Measurements from ENCODE around the gene CARMIL1. TPM values are rescaled to one million over a fixed set of nuclear protein-coding genes. Genes with fewer than 3 reads are reported as not detected.

The CARMIL1 gene
- 5.5 and 5.6 TPM in 2 replicates for total RNA-seq (2014; rRNA removed)
- 4.3 TPM for polyA plus RNA-seq (2012)

DNA sequence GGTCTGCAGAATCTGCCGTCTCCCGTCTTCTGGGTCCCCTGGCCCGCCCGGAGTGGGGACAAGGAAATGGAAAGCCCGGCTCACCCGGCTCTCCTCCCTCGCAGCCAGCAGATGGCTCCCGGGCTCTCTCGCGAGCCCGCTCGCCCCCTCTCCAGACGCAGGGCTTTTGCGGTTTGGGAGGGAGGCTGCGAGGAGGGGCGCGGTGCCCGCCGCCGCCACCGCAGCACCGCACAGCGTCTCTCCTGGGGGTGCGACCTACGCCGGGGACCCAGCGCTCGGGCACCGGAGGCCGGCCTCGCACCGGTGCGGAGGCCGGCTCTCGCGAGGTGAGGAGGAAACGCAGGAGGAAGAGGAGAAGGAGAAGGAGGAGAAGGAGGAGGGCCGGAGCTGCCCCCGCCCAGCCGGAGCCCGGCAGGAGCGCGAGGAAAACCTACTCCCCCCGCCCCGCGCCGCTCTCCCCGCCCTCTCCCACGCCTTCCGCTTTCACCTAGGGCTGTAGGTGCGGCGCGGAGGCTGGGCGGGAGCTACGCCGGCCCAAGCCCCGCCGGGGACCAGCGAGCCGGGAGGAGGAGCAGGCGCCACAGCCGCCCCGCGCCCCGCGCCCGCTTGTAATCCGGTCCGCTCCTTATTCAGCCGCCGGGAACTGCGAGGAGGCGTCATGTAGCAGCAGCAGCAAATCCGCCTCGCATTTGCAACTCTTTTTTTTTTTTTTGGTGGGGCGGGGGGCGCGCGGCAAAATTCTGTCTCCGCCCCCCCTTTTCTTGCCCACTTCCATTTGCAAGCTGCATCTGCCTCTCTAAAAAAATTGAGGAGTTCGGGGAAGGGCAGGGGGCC, at the start of gene CARMIL1:
TSS of gene CARMIL1 (plus strand) at position 461 of the 834 bp plus-strand sequence. CDS start 422 bp downstream, outside the sequence.
- peak; percentile 68 for DNase-seq (ENCODE audit: low read depth)

DNA sequence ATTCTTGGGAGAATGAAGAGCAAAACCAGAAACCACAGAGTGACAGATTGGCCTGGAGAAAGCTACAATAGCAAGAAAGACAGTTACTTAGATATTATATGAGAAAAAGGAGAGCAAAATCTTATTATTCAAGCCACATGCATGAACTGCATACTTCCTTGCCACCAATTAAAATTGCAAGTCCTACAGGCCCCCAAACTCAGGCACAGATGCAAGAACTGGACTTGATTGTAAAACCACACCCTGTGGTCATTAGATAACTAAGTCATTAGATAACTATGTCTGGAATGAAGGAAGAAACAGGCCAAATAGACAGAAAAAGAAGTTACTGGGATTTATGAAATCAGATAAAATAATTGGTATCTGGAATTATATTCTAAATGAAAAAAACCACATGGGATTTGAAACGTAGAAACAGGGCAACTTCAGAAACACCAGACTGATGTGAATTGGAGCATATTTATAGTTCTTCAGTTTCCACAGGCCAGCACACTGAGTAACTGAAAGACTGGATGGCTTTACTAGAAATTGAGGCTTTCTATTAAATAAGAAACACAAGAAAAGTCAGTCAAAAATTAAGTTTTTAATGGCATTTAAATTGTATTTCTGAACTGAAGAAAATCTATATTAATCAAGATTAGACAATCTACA, 49.4 kb upstream of the CARMIL1 start:
- peak; percentile 83 for DNase-seq (ENCODE audit: low read depth)

DNA sequence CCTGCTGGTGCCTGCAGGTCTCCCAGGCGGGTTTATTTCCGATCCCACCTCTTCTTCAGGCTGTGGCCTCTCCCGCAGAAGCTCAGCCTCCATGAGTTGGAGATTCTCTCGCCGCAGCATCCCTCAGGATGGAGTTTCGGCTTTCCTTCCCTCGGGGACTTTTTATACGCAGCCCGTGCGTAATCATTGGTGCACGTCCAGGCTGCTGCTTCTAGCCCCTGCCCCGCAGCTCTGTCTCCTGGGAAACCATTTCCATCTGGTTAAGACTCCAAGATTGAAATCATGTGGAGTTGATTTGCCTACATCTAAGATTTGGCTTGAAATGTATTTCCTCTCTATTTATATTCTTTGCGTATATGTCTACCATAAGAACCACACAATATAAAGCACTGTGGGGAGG, 46.7 kb upstream of the CARMIL1 start:
- DNase-seq (ENCODE audit: low read depth): no peak

DNA sequence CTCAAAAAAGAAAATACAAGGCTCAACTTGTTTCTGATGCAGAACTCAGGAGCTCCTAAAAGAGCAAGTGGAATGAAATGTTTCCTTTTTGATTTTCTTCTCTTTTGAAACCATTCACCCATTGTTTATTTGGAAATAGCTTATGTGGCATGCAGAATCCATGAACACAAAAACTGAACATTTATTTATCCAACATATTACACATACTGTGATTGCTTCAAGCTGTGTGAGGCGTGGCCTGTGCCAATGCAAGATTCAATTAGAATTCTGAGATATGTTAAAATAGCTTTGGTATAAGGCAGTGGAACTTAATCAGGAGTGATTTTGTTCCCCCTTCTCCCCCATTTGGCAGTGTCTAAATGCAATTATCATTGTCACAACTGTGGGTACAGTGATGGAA, 45.9 kb upstream of the CARMIL1 start:
- DNase-seq (ENCODE audit: low read depth): no peak

DNA sequence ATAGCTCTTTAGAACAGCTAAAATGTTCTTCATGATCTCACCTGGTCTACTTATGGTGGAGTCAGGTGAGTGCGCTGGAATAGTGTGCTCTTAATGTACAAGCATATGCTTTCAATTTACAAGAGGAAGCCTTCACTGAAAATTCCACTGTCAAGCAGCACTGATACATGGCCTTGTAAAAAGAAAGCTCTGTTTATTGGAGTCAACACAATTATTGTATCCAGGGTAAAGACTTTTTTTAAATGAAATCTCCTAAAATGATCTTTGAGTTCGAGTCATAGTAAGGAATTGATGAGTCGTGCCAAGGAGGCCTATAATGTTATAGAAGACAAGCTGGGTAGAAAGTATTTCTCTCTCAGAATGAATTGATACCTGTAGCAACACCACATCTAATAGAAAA, 41.6 kb upstream of the CARMIL1 start:
- no peak for DNase-seq (ENCODE audit: low read depth)

DNA sequence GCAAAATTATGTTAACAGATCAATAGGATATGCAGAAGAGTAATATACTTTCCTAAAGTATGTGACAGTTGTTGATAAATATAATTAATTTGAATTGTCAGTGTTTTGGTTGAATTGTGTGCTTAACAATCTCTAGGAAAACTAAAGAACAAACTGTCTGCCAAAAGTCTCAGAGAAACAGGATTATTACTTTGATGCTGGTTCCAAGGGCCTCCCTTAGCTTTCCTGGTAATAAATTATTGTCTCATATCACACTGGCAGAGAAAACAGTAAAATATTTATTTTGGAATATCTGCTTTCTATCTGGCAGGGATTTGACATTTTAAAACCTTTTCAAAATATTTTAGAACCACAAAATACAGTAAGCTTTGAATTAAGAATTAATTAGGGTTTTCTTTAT, 40.1 kb upstream of the CARMIL1 start:
- DNase-seq (ENCODE audit: low read depth): no peak

DNA sequence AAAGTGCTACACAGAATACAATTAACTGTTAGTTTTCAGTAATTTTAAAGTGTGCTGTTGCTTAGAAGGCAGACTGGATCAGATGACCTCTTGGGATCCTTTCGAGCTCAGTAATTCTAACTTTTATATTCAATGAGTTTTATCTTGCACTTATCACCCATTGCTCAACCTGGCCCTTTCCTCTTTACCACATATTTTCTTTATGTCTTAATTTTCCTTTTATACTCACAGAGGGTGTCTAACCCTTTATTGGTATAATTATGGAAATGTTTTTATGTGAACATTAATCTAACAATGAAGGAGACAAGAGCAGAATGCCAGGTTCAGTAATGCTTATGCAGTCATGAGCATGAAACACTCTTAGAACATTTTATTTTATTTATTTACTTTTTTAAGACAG, 39.7 kb upstream of the CARMIL1 start:
- DNase-seq (ENCODE audit: low read depth): no peak

DNA sequence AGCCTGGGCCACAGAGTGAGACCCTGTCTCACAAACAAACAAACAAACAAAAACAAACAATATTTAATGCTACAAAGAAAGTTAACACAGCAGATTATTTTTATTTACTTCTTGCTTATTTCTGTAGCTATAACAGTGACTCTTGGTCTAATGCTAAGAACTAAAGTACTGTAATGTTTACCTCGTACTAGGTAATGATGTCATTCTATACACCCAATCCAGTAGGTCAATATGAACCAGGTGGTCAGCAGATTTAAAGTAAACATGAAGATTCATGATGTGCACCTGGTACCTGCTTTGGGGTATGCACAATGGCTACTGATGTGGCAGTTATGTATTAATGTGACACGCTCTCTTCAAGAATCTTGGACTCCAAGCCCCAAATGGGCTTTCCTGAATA, 36.6 kb upstream of the CARMIL1 start:
- DNase-seq (ENCODE audit: low read depth): no peak

DNA sequence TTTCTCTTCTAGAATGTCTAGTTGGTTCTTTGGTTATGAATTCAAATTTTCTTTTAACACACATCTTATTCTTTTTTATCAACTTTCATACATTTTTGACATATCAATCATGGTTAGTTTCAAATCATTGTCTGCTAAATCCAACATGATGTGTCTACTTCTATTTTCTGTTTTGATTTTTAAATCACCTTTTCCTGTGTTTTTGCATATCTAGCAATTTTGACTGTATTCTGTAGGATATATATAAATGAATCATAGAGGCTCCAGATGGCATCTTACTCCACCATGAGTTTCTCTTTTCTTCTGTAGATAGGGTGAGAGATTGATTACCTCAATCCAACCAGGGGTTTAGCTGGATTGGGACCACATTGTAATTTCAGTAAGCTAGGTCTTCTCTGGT, 34.3 kb upstream of the CARMIL1 start:
- no peak for DNase-seq (ENCODE audit: low read depth)

DNA sequence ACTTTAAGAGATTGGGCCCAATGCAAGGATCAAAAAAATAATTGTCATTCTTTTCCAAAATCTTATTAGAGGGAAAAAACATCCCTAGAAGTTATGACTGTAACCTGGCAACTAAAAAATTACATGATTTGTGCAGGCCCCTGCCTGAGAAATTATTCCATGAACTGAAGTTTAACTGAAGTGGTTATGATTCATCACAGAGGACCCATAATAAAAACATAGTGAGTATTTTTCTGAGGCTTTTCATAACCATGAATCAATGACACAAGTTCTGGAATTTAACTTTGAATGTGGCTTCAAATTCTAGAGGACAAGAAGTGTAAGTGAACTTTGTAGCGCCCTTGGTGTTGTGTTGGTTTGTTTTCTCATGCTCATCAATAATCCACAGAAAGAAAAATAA, 31.1 kb upstream of the CARMIL1 start:
- DNase-seq (ENCODE audit: low read depth): peak; percentile 91

DNA sequence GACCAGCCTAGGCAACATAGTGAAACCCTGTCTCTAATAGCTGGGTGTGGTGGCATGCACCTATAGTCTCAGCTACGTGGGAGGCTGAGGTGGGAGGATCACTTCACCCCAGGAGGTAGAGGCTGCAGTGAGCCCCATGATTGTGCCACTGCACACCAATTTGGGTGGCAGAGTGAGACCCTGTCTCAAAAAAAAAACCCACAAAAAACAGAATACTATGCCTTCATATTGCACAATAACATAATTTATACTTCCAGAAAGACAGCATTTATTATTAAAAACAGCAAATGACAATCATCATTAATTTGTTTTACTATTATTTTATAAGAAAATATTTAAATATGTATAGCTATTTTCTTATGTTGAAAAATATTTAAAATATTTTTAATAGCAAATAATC, 30.0 kb upstream of the CARMIL1 start:
- DNase-seq (ENCODE audit: low read depth): no peak

DNA sequence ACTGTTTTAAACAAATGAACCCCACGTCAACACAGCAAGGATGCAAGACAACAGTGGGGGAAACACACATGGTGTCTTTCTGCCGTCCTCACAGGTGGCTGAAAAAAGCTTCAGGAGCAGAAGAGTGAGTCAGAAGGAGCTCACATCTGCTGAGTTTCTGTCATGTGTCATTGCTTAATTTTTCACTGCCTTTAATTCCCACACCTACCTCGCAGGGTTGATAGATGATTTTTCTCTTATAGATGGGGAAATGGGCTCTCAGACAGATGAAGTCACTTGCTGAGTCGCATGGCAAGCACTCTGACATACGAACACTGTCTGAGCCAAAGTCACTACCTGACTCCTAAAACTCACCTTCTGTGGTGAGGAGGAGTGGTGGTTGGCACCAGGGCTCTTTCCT, 28.3 kb upstream of the CARMIL1 start:
- peak; percentile 65 for DNase-seq (ENCODE audit: low read depth)

DNA sequence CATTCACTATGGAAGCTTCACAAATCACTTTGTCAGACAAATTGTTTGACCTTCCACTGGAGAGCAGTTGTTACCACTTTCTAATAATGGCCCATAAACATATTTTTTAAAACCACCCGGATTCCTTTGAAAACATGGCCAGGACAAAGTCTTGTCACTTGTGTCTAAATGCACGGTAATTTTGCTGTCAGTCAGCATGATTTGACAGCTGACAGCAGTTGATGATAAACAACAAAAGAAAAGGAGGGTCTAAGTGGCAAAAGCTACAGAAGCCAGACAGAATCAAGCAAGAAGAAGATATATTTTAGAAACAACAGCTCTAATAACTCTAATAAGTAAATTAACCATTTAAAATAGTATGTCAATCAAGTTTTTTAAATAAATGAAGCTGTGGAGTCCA, 27.7 kb upstream of the CARMIL1 start:
- DNase-seq (ENCODE audit: low read depth): no peak

DNA sequence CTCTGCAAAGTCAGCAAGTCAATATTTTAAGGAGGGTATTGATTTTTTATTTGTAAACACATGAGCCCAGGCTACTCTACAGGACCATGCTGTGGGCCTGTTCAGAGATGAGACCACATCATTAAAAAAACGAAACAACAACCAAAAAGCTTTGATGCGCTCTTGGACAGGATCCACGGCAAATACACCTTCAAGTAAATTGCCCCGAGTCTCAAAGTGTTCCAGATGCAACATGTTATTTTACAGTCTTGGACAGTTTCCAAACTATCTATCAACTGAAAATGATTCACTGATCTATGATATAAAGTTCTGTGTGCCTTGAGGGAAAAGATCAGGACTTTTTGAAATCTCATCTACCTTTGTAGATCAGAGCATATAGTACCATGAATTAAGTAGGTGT, 25.8 kb upstream of the CARMIL1 start:
- no peak for DNase-seq (ENCODE audit: low read depth)

DNA sequence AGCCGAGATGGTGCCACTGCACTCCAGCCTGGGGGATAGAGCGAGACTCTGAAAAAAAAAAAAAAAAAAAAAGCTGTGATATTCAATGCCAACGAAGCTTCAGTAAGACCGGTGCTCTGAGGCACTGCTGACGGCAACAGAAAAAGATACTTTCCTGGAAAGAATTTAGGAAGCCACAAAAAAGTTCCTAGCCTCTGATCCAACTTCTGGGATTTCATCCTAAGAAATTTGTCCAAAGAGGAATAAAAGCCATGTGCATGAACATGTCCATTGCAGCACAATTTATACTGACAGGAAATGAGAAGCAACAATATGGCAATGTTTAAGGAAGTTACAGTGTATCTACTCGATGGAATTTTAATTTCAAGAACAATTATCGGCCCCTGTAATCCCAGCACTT, 24.5 kb upstream of the CARMIL1 start:
- no peak for DNase-seq (ENCODE audit: low read depth)

DNA sequence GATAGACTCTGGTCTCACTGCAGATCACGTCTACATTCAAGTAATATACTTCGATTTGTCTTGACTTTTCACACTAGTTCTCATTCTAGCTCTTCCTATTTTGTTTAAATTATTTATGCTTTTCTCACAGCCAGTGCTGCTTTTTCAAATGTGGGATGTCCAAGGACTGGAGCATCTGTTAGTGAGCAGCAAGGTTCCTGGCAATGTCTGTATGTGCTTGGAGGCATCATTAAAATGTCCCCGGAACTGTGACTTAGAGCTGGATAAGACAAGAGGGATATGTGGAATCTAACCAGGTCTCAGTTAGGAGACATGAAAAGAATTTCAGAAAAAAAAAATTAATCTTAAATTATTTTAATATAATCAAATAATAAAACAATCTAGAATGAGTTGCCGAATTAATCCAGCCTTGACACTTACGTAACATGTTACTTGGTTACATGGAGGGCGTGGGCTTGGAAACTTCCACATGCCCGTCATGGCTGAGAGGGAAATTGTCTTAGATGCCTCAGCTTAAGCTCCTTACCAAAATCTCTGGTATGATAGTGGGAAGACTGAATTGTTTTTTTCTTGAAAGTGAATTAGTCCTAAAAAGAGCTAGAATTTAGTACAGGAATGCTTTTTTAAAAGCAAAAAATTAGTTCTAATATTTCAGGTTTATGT, 21.4 kb upstream of the CARMIL1 start:
- no peak for DNase-seq (ENCODE audit: low read depth)

DNA sequence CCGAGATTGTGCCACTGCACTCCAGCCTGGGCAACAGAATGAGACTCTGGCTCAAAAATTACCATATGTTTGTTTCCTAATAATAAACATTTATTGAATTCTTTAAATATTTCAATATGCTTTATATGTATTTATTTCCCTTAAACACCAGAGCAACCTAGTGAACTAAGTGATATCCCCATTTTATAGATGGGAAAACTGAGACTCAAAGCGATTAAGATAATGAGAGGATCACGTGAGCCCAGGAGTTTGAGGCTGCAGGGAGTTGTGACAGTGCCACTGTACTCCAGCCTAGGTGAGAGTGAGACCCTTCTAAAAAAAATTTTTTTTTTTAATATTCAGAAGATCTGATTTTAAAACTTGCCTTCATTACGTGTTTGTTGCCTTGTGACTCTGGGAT, 19.4 kb upstream of the CARMIL1 start:
- DNase-seq (ENCODE audit: low read depth): no peak

DNA sequence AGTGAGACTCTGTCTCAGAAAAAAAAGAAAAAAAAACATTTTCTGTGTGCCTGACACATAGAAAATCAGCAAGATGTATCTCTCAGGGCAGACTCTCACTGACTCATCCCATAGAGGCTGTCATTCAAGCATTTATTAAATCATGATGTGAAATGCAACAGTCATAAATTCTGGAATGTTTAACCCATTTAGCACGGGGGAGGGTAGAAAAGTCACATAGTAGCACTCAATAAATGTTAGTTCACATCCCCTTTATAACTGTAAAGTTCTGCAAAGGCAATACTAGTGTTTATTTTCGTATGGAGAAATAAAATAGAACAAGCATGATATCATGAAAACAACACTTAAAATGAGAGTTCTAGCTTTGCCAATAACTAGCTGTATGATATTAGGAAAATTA, 15.5 kb upstream of the CARMIL1 start:
- DNase-seq (ENCODE audit: low read depth): peak; percentile 62

DNA sequence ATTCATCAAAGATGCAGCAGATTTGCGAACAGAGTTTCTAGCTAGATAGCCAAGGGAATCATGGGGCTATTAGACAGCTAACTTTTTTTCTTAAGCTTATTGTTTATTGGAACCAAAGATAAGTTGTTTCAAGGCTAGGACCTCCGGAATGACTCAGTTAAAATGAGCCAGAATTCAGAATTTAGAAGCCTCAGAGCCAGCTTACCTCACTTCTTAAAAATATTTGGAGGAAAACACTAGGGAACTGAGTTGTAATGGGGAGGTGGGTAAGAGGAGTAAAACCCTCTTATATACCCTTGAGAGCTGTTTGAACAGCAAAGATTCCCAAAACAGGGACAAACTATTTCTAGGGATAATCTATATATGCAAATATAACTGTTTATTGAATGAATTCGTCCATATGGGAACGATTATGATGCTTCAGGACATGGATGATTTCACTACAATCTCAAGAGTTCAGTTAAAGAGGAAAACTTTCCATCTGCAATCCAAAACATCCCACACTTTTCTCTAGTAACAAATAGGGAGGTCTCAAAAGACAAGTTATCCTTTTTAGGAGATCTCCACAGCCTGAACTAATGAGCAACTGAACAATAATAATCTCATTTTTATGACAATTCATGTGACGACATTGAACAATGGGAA, 12.6 kb upstream of the CARMIL1 start:
- DNase-seq (ENCODE audit: low read depth): no peak

DNA sequence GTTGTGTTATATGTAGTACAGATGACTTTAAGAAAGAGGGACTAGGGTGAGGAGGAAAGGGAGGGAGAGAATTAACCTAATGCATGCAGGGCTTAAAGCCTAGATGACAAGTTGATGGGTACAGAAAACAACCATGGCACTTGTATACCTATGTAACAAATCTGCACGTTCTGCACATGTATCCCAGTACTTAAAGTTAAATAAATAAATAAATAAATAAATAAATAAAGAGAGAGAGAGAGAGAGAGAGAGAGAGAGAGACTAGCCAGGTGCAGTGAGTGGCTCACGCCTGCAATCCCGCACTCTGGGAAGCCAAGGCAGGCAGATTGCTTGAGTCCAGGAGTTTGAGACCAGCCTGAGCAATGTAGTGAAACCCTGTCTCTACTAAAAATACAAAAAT, 11.5 kb upstream of the CARMIL1 start:
- no peak for DNase-seq (ENCODE audit: low read depth)

DNA sequence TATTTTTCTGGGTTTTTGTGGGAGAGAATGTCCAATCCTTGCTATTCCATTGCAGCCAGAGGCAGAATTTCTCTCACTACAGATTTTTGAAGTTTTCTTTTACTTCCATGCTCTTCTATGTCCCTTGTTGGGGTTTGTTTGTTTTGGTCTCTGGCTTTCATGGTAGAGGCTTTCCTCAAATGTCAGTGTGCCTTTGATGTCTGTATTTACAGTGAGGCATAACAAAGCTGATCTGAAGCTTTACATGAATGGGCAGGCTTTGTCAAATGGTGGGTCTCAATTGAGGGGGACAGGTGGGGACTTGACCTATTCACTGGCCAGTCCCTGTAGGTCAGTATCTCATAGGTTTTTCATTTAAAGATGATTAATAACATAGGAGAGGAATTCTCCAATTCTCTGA, 8.6 kb upstream of the CARMIL1 start:
- DNase-seq (ENCODE audit: low read depth): no peak

DNA sequence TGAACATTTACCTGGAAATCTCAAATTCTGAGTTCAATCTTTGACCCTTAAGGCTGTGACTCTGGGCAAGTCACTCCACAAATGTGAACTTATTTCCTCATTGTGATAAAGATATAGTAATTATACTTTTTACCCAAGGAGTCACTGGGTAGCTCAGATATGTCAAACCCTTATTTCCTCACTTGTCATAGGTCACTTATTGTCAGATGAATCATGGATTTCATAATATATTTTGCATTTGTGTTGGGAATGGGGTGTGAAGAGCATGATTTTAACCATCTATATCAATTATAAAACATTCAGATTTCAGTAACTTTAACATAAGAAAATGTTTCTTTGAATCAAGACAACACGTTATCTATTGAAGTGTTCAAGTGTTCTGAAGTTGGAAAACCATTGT, 3.7 kb upstream of the CARMIL1 start:
- DNase-seq (ENCODE audit: low read depth): no peak

Measured in LHCN-M2 (cell line).